IMR-90 (cell line): ENCODE data around the gene BSPRY. TPM values are rescaled to one million over a fixed set of nuclear protein-coding genes. Genes with fewer than 3 reads are reported as not detected.

Experiments
- ATAC-seq: fragments of 200-7000 bp; cut with Tn5 transposase; 2 replicates; pipeline ENCODE4 v1.9.1; 2020; ENCODE audit warnings: low read depth, mild to moderate bottlenecking, moderate library complexity
- BruUV-seq: library from RNA; stranded (reverse); fragments of 400-500 nt; replicated peaks from 2 replicates; lab custom pipeline; 2021; lab: Mats Ljungman, UMichigan
- CTCF ChIA-PET: fragments of 300-600 bp; formaldehyde crosslinking; extraction: SDS; loops from one replicate; lab custom pipeline; 2021; ENCODE audit warnings: antibody characterized with exemption; lab: Yijun Ruan, JAX
- POLR2A ChIA-PET: fragments of 300-600 bp; sonication (Branson Sonifier 250); formaldehyde crosslinking; loops from one replicate; lab custom pipeline; 2022; ENCODE audit warnings: antibody characterized with exemption; ENCODE audit not compliant: unreplicated experiment; lab: Charles Lee
- DNase-seq: peaks from one replicate; pipeline ENCODE4 v3.0.0; 2013
- H2AFZ ChIP-seq: replicated peaks from 2 replicates; pipeline ENCODE3; 2013; ENCODE audit warnings: low read length, mild to moderate bottlenecking; ENCODE audit not compliant: poor library complexity
- H2AK5ac ChIP-seq: 2 replicates; pipeline ENCODE4 v1.6.1; 2013; ENCODE audit warnings: low read depth, low read length, inconsistent platforms
- H2AK9ac ChIP-seq: replicated peaks from 2 replicates; pipeline ENCODE3; 2013; ENCODE audit warnings: mild to moderate bottlenecking, low read depth, low read length, moderate library complexity; ENCODE audit not compliant: poor library complexity
- H2BK120ac ChIP-seq: 2 replicates; pipeline ENCODE4 v1.6.1; 2013; ENCODE audit warnings: low read depth, low read length, inconsistent platforms
- H2BK15ac ChIP-seq: 3 replicates; pipeline ENCODE4 v1.6.1; 2013; ENCODE audit warnings: low read depth, low read length, inconsistent platforms
- H2BK20ac ChIP-seq: 2 replicates; pipeline ENCODE4 v1.6.1; 2013; ENCODE audit warnings: low read depth, mild to moderate bottlenecking, inconsistent platforms, low read length, moderate library complexity
- H2BK5ac ChIP-seq: 2 replicates; pipeline ENCODE4 v1.6.1; 2013; ENCODE audit warnings: mild to moderate bottlenecking, low read depth, low read length, inconsistent platforms; ENCODE audit not compliant: poor library complexity, severe bottlenecking
- H3K14ac ChIP-seq: replicated peaks from 2 replicates; pipeline ENCODE4 v1.6.1; 2013; ENCODE audit warnings: low read depth, low read length, inconsistent platforms
- H3K18ac ChIP-seq: 2 replicates; pipeline ENCODE4 v1.6.1; 2013; ENCODE audit warnings: low read depth, low read length, control low read depth
- H3K23ac ChIP-seq: 2 replicates; pipeline ENCODE4 v1.6.1; 2013; ENCODE audit warnings: low read depth, low read length, inconsistent platforms
- H3K27ac ChIP-seq: 2 replicates; pipeline ENCODE4 v1.5.1; 2013; ENCODE audit warnings: mild to moderate bottlenecking, control low read depth, low read length; ENCODE audit not compliant: insufficient read depth
- H3K27me3 ChIP-seq: 2 replicates; pipeline ENCODE4 v1.6.1; 2013; ENCODE audit warnings: low read length; ENCODE audit not compliant: control insufficient read depth, insufficient read depth
- H3K36me3 ChIP-seq: 2 replicates; pipeline ENCODE4 v1.6.1; 2013; ENCODE audit warnings: low read length, mixed read lengths; ENCODE audit not compliant: control insufficient read depth, insufficient read depth
- H3K4ac ChIP-seq: 2 replicates; pipeline ENCODE4 v1.6.1; 2013; ENCODE audit warnings: low read depth, low read length, inconsistent platforms
- H3K4me1 ChIP-seq: 2 replicates; pipeline ENCODE4 v1.6.1; 2013; ENCODE audit warnings: low read length, mixed read lengths; ENCODE audit not compliant: control insufficient read depth, insufficient read depth
- H3K4me2 ChIP-seq: 2 replicates; pipeline ENCODE4 v1.6.1; 2013; ENCODE audit warnings: low read depth, mild to moderate bottlenecking, control low read depth, low read length, moderate library complexity
- H3K4me3 ChIP-seq: 2 replicates; pipeline ENCODE4 v1.5.1; 2013; ENCODE audit warnings: low read depth, mild to moderate bottlenecking, control low read depth, low read length, moderate library complexity; ENCODE audit not compliant: insufficient read depth
- H3K56ac ChIP-seq: 2 replicates; pipeline ENCODE4 v1.6.1; 2013; ENCODE audit warnings: low read length, inconsistent platforms; ENCODE audit not compliant: insufficient read depth; ENCODE audit errors: extremely low read depth
- H3K79me1 ChIP-seq, 2 experiments: 2 replicates each; pipeline ENCODE4 v1.6.1; 2013; ENCODE audit warnings: low read length in 2 of 2, inconsistent platforms in 1 of 2, low read depth in 1 of 2
- H3K9ac ChIP-seq: 2 replicates; pipeline ENCODE4 v1.6.1; 2013; ENCODE audit warnings: low read depth, low read length, control low read depth
- H3K9me1 ChIP-seq: 2 replicates; pipeline ENCODE4 v1.6.1; 2013; ENCODE audit warnings: low read length, inconsistent platforms; ENCODE audit not compliant: insufficient read depth
- H3K9me3 ChIP-seq: 2 replicates; pipeline ENCODE4 v1.6.1; 2013; ENCODE audit warnings: low read length; ENCODE audit not compliant: control insufficient read depth, insufficient read depth
- H4K20me1 ChIP-seq: 2 replicates; pipeline ENCODE4 v1.6.1; 2013; ENCODE audit warnings: low read length, inconsistent platforms; ENCODE audit not compliant: insufficient read depth
- H4K5ac ChIP-seq: 2 replicates; pipeline ENCODE4 v1.6.1; 2013; ENCODE audit warnings: mild to moderate bottlenecking, low read depth, low read length, control low read depth
- H4K8ac ChIP-seq, 2 experiments: 2 replicates each; pipeline ENCODE4 v1.6.1; 2013; ENCODE audit warnings: low read depth in 2 of 2, low read length in 2 of 2, control low read depth in 1 of 2, inconsistent platforms in 1 of 2
- H4K91ac ChIP-seq: 2 replicates; pipeline ENCODE4 v1.6.1; 2013; ENCODE audit warnings: low read depth, low read length, inconsistent platforms; ENCODE audit not compliant: insufficient read depth
- whole genome bisulfite sequencing, 2 experiments: methylation state at CpG; one replicate each; pipeline versions ENCODE4 v1.1.5 to v1.1.7; 2013; ENCODE audit warnings: missing lambda C conversion rate in 2 of 2; ENCODE audit not compliant: insufficient read length in 1 of 2; ENCODE audit errors: extremely low coverage in 2 of 2; 5-methylcytosine and 5-hydroxymethylcytosine counted together
- dilution Hi-C: fragments of 300-500 bp; cut with HindIII; formaldehyde crosslinking; loops from one replicate; pipeline ENCODE4 v1.14.3; 2018; ENCODE audit warnings: low sequenced_read_pairs; ENCODE audit not compliant: unreplicated experiment
- in situ Hi-C: fragments of 300-500 bp; cut with MboI; formaldehyde crosslinking; loops from 3 replicates; pipeline ENCODE4 v1.14.3; 2019; ENCODE audit warnings: low sequenced_read_pairs, inconsistent platforms, mixed read lengths
- intact Hi-C: fragments of 100-400 bp; cut with micrococcal nuclease; formaldehyde crosslinking; loops from 2 replicates; pipeline ENCODE4 v1.10.0; 2022
- polyA plus RNA-seq, 3 experiments: library from polyadenylated mRNA; depleted of rRNA; stranded (reverse); fragments of >200 nt; gene quantifications; 2 replicates each; pipeline ENCODE4 v1.2.3, GENCODE V29; 2012; ENCODE audit warnings: low replicate concordance in 1 of 3
- total RNA-seq: library from RNA; depleted of rRNA; stranded (reverse); fragments of >200 nt; gene quantifications from 2 replicates; pipeline ENCODE4 v1.2.3, GENCODE V29; 2012
- TF ChIP-seq, protein P1 (sequence below): fragments of 150-350 bp; IDR thresholded peaks from 2 replicates; pipeline ENCODE4 v1.6.1; 2016; ENCODE audit warnings: low read depth, mild to moderate bottlenecking, low read length, moderate library complexity, borderline replicate concordance

Gene BSPRY
- total and polyA plus RNA-seq, 2 of the 4 experiments (the other 2 are of a cell fraction): not detected

DNA sequence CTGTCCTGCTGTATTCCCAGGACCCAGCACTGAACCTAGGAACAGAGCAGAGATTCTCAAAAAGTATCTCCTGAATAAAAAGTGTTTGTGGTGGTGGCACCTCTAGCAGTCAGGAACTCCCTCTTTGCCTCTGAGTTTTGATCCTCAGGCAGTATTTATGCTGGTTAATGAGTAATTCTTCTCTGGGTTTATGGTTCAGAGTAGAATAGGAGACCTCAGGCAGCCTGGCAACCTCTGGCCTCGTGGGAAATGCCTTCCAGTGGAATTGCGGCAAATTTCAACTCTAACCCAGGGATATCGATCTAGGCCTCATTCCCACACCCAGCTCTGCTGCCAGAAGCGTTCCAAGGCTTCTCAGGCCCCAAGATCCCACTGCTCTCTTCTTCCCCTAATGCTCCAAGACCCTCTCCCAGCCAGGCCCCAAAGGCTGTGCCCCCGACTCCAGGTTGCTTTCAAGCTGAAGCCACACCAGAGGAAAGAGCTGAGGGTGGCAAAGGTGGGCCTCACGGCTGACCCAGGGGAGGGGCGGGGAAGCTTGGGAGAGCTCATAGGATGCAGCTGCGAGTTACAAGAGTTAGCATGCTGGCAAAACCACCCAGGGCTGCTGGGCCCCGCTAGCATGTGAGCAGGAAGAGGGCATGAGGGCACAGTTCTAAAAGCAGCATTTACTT lies 38.4 kb downstream of the BSPRY start:
- Histone ChIP-seq H3K4ac (no peak overlapping the region), H3K4me2 (no peak overlapping the region), H4K8ac (no peak overlapping the region), H3K36me3 (peaks cover 44% of the 10 kb centered on the region), H3K9me1 (no peaks in the 10 kb centered on the region), H2BK5ac (no peak overlapping the region), H2BK15ac (no peak overlapping the region), H2BK20ac (no peak overlapping the region), H2AK9ac (no peak overlapping the region), H3K9me3 (no peaks in the 10 kb centered on the region), H3K4me3 (no peak overlapping the region), H3K4me1 (no peaks in the 10 kb centered on the region), H3K27ac (no peak overlapping the region), H3K18ac (no peak overlapping the region), H2BK120ac (no peak overlapping the region), H3K56ac (no peak overlapping the region), H3K9ac (no peak overlapping the region), H3K23ac (no peak overlapping the region), H4K91ac (no peak overlapping the region), H3K27me3 (no peaks in the 10 kb centered on the region), H2AFZ (no peak overlapping the region), H3K79me1 (no peaks in the 10 kb centered on the region), H3K14ac (no peak overlapping the region), H2AK5ac (no peak overlapping the region), H4K20me1 (no peaks in the 10 kb centered on the region), H4K5ac (no peak overlapping the region)
- dilution Hi-C loops: no loop called here
- no peak for DNase-seq
- in situ Hi-C loops: no loop called here
- intact Hi-C loops: no loop called here
- no TSS peak for BruUV-seq
- POLR2A ChIA-PET: no interaction called here
- ATAC-seq: no peak
- 86% methylated on average over 8 of the region's 9 CpGs; no CpG with 5 or more reads in 1 of the 2 experiments for WGBS, 2 experiments
- CTCF ChIA-PET: no interaction called here
- TF ChIP-seq, protein P1, sequence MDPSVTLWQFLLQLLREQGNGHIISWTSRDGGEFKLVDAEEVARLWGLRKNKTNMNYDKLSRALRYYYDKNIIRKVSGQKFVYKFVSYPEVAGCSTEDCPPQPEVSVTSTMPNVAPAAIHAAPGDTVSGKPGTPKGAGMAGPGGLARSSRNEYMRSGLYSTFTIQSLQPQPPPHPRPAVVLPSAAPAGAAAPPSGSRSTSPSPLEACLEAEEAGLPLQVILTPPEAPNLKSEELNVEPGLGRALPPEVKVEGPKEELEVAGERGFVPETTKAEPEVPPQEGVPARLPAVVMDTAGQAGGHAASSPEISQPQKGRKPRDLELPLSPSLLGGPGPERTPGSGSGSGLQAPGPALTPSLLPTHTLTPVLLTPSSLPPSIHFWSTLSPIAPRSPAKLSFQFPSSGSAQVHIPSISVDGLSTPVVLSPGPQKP: no peak
